HL-60 (cell line): ENCODE measurements around the gene SFXN5.

Experiments
- DNase-seq, 2 experiments: peaks; one replicate each; pipeline ENCODE4 v3.0.0-alpha.2; 2010 to 2020; ENCODE audit warnings: low read depth in 1 of 2, low spot score in 1 of 2
- H3K27ac ChIP-seq: fragments of 250-450 bp; sonication (Bioruptor Pico); replicated peaks from 2 replicates; pipeline ENCODE4 v1.5.1; 2020; ENCODE audit warnings: mild to moderate bottlenecking, moderate library complexity
- H3K27me3 ChIP-seq: fragments of 250-450 bp; sonication (Bioruptor Pico); 2 replicates; pipeline ENCODE4 v1.5.1; 2021; ENCODE audit warnings: mild to moderate bottlenecking, moderate library complexity; ENCODE audit not compliant: insufficient read depth, poor library complexity, severe bottlenecking
- H3K4me3 ChIP-seq: replicated peaks from 2 replicates; pipeline ENCODE4 v1.5.1; 2011; ENCODE audit warnings: mild to moderate bottlenecking, control low read depth, low read length; ENCODE audit not compliant: insufficient read depth
- GABPA ChIP-seq: IDR thresholded peaks from 2 replicates; pipeline ENCODE4 v1.6.1; 2012; ENCODE audit warnings: low read depth
- POLR2AphosphoS5 ChIP-seq: IDR thresholded peaks from 2 replicates; pipeline ENCODE4 v1.6.1; 2012; ENCODE audit warnings: low read depth
- SPI1 ChIP-seq: IDR thresholded peaks from 2 replicates; pipeline ENCODE4 v1.6.1; 2012; ENCODE audit warnings: low read depth, mild to moderate bottlenecking, borderline replicate concordance
- TF ChIP-seq, protein P1 (sequence below): IDR thresholded peaks from 2 replicates; pipeline ENCODE4 v1.6.1; 2012; ENCODE audit warnings: low read depth; ENCODE audit not compliant: insufficient replicate concordance
- TF ChIP-seq, protein P2 (sequence below): IDR thresholded peaks from one replicate; pipeline ENCODE4 v1.5.1; 2011; ENCODE audit warnings: low read length, control low read depth, inconsistent platforms; ENCODE audit not compliant: insufficient read depth

The SFXN5 gene

GRCh38 chr2:72935611-72935957, 135.9 kb downstream of the SFXN5 start:
- peaks cover 3% of the 10 kb centered on the region for H3K27me3 ChIP-seq
- H3K4me3 ChIP-seq: no peak overlapping the region
- DNase-seq: no peak
- no peak overlapping the region for H3K27ac ChIP-seq
- TF ChIP-seq, protein P1, sequence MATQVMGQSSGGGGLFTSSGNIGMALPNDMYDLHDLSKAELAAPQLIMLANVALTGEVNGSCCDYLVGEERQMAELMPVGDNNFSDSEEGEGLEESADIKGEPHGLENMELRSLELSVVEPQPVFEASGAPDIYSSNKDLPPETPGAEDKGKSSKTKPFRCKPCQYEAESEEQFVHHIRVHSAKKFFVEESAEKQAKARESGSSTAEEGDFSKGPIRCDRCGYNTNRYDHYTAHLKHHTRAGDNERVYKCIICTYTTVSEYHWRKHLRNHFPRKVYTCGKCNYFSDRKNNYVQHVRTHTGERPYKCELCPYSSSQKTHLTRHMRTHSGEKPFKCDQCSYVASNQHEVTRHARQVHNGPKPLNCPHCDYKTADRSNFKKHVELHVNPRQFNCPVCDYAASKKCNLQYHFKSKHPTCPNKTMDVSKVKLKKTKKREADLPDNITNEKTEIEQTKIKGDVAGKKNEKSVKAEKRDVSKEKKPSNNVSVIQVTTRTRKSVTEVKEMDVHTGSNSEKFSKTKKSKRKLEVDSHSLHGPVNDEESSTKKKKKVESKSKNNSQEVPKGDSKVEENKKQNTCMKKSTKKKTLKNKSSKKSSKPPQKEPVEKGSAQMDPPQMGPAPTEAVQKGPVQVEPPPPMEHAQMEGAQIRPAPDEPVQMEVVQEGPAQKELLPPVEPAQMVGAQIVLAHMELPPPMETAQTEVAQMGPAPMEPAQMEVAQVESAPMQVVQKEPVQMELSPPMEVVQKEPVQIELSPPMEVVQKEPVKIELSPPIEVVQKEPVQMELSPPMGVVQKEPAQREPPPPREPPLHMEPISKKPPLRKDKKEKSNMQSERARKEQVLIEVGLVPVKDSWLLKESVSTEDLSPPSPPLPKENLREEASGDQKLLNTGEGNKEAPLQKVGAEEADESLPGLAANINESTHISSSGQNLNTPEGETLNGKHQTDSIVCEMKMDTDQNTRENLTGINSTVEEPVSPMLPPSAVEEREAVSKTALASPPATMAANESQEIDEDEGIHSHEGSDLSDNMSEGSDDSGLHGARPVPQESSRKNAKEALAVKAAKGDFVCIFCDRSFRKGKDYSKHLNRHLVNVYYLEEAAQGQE: no peak
- TF ChIP-seq SPI1: no peak

- DNase-seq: peak in 1 of 2 experiments; percentile 27
- Histone ChIP-seq H3K27ac (no peak overlapping the region), H3K4me3 (no peak overlapping the region), H3K27me3 (peaks cover 7% of the 10 kb centered on the region)
- TF ChIP-seq GABPA (no peak), POLR2AphosphoS5 (no peak), SPI1 (no peak)
Measured at GRCh38 chr2:72934683-72935610, 136.6 kb downstream of the SFXN5 start.

DNA sequence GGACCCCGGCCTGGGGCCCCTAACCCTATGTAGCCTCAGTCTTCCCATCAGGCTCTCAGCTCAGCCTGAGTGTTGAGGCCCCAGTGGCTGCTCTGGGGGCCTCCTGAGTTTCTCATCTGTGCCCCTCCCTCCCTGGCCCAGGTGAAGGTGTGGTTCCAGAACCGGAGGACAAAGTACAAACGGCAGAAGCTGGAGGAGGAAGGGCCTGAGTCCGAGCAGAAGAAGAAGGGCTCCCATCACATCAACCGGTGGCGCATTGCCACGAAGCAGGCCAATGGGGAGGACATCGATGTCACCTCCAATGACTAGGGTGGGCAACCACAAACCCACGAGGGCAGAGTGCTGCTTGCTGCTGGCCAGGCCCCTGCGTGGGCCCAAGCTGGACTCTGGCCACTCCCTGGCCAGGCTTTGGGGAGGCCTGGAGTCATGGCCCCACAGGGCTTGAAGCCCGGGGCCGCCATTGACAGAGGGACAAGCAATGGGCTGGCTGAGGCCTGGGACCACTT, 137.8 kb downstream of the SFXN5 start:
- Histone ChIP-seq H3K4me3 (no peak overlapping the region), H3K27ac (no peak overlapping the region), H3K27me3 (peaks cover 18% of the 10 kb centered on the region)
- TF ChIP-seq POLR2AphosphoS5 (no peak), SPI1 (no peak), GABPA (no peak)
- TF ChIP-seq, protein P1: no peak
- TF ChIP-seq, protein P2, sequence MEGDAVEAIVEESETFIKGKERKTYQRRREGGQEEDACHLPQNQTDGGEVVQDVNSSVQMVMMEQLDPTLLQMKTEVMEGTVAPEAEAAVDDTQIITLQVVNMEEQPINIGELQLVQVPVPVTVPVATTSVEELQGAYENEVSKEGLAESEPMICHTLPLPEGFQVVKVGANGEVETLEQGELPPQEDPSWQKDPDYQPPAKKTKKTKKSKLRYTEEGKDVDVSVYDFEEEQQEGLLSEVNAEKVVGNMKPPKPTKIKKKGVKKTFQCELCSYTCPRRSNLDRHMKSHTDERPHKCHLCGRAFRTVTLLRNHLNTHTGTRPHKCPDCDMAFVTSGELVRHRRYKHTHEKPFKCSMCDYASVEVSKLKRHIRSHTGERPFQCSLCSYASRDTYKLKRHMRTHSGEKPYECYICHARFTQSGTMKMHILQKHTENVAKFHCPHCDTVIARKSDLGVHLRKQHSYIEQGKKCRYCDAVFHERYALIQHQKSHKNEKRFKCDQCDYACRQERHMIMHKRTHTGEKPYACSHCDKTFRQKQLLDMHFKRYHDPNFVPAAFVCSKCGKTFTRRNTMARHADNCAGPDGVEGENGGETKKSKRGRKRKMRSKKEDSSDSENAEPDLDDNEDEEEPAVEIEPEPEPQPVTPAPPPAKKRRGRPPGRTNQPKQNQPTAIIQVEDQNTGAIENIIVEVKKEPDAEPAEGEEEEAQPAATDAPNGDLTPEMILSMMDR: no peak
- no peak for DNase-seq

- no peak overlapping the region for H3K27ac ChIP-seq
- peaks cover 21% of the 10 kb centered on the region for H3K27me3 ChIP-seq
- H3K4me3 ChIP-seq: no peak overlapping the region
- no peak for TF ChIP-seq SPI1
- TF ChIP-seq, protein P2: no peak
- TF ChIP-seq, protein P1: no peak
- no peak for TF ChIP-seq POLR2AphosphoS5
- no peak for TF ChIP-seq GABPA
- no peak for DNase-seq
Measured at GRCh38 chr2:72933207-72933606, 138.3 kb downstream of the SFXN5 start.
